GM12864 (cell line): Measurements from ENCODE around the gene SH3D19.

Experiments
- DNase-seq: peaks from one replicate; pipeline ENCODE4 v3.0.0-alpha.2; 2011; ENCODE audit warnings: low read depth
- H3K4me3 ChIP-seq: 2 replicates; pipeline ENCODE4 v1.5.1; 2011; ENCODE audit warnings: mild to moderate bottlenecking, low read depth, low read length, control low read depth
- CTCF ChIP-seq: IDR thresholded peaks from 2 replicates; pipeline ENCODE4 v1.5.1; 2011; ENCODE audit warnings: low read depth, mild to moderate bottlenecking, moderate library complexity, low read length, control low read depth, inconsistent platforms; ENCODE audit errors: missing control alignments

The SH3D19 gene

GRCh38 chr4:151173871-151174270 lies 151.5 kb downstream of the SH3D19 start:
- no peak overlapping the region for H3K4me3 ChIP-seq
- TF ChIP-seq CTCF, result no peak
- DNase-seq, result no peak

GRCh38 chr4:151169900-151170299 lies 155.5 kb downstream of the SH3D19 start:
- TF ChIP-seq CTCF, result no peak
- DNase-seq, result no peak
- H3K4me3 ChIP-seq, result no peak overlapping the region

- no peak for DNase-seq
- H3K4me3 ChIP-seq, result no peak overlapping the region
- TF ChIP-seq CTCF, result no peak
Observed at GRCh38 chr4:151169223-151169622, 156.2 kb downstream of the SH3D19 start.

GRCh38 chr4:151167561-151167960 lies 157.8 kb downstream of the SH3D19 start:
- no peak for TF ChIP-seq CTCF
- no peak overlapping the region for H3K4me3 ChIP-seq
- DNase-seq, result no peak

GRCh38 chr4:151166636-151167035 lies 158.8 kb downstream of the SH3D19 start:
- no peak for DNase-seq
- no peak overlapping the region for H3K4me3 ChIP-seq
- no peak for TF ChIP-seq CTCF

- no peak for TF ChIP-seq CTCF
- no peak overlapping the region for H3K4me3 ChIP-seq
- DNase-seq, result no peak
Observed at GRCh38 chr4:151165205-151166000, 160.0 kb downstream of the SH3D19 start.

GRCh38 chr4:151163855-151164254 lies 161.6 kb downstream of the SH3D19 start:
- TF ChIP-seq CTCF, result no peak
- H3K4me3 ChIP-seq, result no peak overlapping the region

More at GRCh38 chr4:151163855-151164254, 161.6 kb downstream of the SH3D19 start:
- DNase-seq, result no peak
